Stimulated activated naive B cell treated with anti-CD40 and anti-IgM and Interleukin-4, amounts not matched to agents 10 μg/mL and 1 μg/mL and 100 μg/mL, for 72 hours (primary cell): ENCODE data around the gene KLF8.
"Not testable (repeated sequence)": the region's sequence is repeated elsewhere in the genome, so short reads cannot be mapped to it uniquely, and the experiment has no call there.

Experiments used
- ATAC-seq, 2 donors: fragments of 150-1000 bp; cut with Tn5 transposase; replicated peaks; 2 replicates each; pipeline ENCODE4 v1.10.0; 2021; ENCODE audit warnings: moderate library complexity in 1 of 2
- DNase-seq: peaks from one replicate; pipeline ENCODE4 v3.0.0; 2021
- H3K27ac Mint-ChIP-seq: one replicate; pipeline ENCODE4 v1.8.0; 2022; ENCODE audit warnings: mild to moderate bottlenecking, mixed read lengths
- H3K27me3 Mint-ChIP-seq, 2 donors: one replicate each; pipeline ENCODE4 v1.8.0; 2022; ENCODE audit warnings: mixed read lengths in 2 of 2
- H3K36me3 Mint-ChIP-seq, 2 donors: one replicate each; pipeline ENCODE4 v1.8.0; 2022; ENCODE audit warnings: mixed read lengths in 2 of 2, mild to moderate bottlenecking in 1 of 2
- H3K4me1 Mint-ChIP-seq, 2 donors: one replicate each; pipeline ENCODE4 v1.8.0; 2022; ENCODE audit warnings: mixed read lengths in 2 of 2, mild to moderate bottlenecking in 1 of 2
- H3K4me3 Mint-ChIP-seq, 2 donors: one replicate each; pipeline ENCODE4 v1.8.0; 2022; ENCODE audit warnings: mild to moderate bottlenecking in 2 of 2, mixed read lengths in 2 of 2, moderate library complexity in 1 of 2
- H3K9me3 Mint-ChIP-seq, 2 donors: one replicate each; pipeline ENCODE4 v1.8.0; 2022; ENCODE audit warnings: mixed read lengths in 2 of 2, mild to moderate bottlenecking in 1 of 2

KLF8 gene

GRCh38 chrX:56232221-56233082 is at the start of gene KLF8:
Gene KLF8 (plus strand): TSS chrX:56232356. CDS start chrX:56233335, 979 bp downstream.
- Mint-ChIP-seq H3K27me3 (peaks cover 0 to 6% of the 10 kb centered on the region in 2 donors), H3K4me3 (peak within 1 kb of the TSS; percentile 85 to 93), H3K4me1 (peaks cover 11 to 44% of the 10 kb centered on the region in 2 donors), H3K27ac (peak within 1 kb of the TSS; percentile 9), H3K36me3 (peaks cover 2% of the 10 kb centered on the region in 2 donors), H3K9me3 (no peaks in the 10 kb centered on the region)
- ATAC-seq = peak; percentile 81 to 85
- peak; percentile 23 for DNase-seq

DNA sequence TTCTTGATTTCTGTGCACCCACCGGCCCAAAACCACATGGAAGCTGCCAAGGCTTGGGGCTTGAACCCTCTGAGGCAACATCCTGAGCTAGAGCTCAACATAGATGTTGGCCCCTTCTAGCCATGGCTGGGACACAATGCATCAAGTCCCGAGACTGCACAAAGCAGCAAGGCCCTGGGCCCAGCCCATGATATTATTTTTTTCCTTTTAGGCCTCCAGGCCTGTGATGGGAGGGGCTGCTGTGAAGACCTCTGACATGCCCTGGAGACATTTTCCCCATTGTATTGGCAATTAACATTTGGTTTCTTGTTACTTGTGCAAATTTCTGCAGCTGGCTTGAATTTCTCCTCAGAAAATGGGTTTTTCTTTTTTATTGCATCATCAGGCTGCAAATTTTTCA is 25.2 kb upstream of the KLF8 start:
- H3K4me3 Mint-ChIP-seq, DNase-seq, ATAC-seq, H3K27me3 Mint-ChIP-seq, H3K27ac Mint-ChIP-seq: not testable (repeated sequence)
- peaks cover 2 to 13% of the 10 kb centered on the region in 2 donors for H3K4me1 Mint-ChIP-seq
- H3K36me3 Mint-ChIP-seq = peaks cover 13 to 19% of the 10 kb centered on the region in 2 donors
- peaks cover 10 to 24% of the 10 kb centered on the region in 2 donors for H3K9me3 Mint-ChIP-seq

DNA sequence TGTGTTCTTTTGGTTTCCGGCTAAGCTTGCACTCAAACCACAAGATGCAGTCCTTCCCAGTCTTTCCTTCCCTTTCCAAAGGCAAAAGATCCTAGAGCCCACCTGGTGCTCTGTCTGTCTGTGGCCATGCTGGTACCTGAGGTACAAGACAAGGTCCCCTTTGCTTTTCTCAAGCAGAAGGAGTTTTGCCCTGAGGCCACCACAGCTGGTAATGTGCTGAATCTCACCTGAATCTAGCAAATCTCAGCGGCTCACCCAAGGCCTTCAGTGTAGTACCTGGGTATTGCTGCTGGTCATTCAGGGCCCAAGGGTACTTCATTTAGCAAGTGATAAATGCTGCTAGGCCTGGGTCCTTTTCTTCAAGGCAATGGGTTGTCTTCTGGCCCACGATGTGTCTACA is 20.5 kb upstream of the KLF8 start:
- Mint-ChIP-seq H3K36me3 (peaks cover 1 to 5% of the 10 kb centered on the region in 2 donors), H3K4me3 (no peak overlapping the region), H3K27ac (no peak overlapping the region), H3K9me3 (no peaks in the 10 kb centered on the region), H3K4me1 (no peaks in the 10 kb centered on the region), H3K27me3 (peaks cover 0 to 2% of the 10 kb centered on the region in 2 donors)
- DNase-seq = no peak
- no peak for ATAC-seq

- DNase-seq (no peak), ATAC-seq (no peak)
- Mint-ChIP-seq H3K36me3 (no peaks in the 10 kb centered on the region), H3K4me1 (no peaks in the 10 kb centered on the region), H3K27ac (no peak overlapping the region), H3K27me3 (peaks cover 0 to 4% of the 10 kb centered on the region in 2 donors), H3K9me3 (no peaks in the 10 kb centered on the region), H3K4me3 (no peak overlapping the region)
Measured at GRCh38 chrX:56216332-56216731, 15.8 kb upstream of the KLF8 start.

- no peak overlapping the region for H3K27ac Mint-ChIP-seq
- no peak overlapping the region for H3K4me3 Mint-ChIP-seq
- H3K36me3 Mint-ChIP-seq = peaks cover 2 to 3% of the 10 kb centered on the region in 2 donors
- peaks cover 0 to 4% of the 10 kb centered on the region in 2 donors for H3K27me3 Mint-ChIP-seq
- H3K4me1 Mint-ChIP-seq = no peaks in the 10 kb centered on the region
- ATAC-seq = no peak
- H3K9me3 Mint-ChIP-seq = peaks cover 0 to 1% of the 10 kb centered on the region in 2 donors
- no peak for DNase-seq
Measured at GRCh38 chrX:56219700-56220099, 12.5 kb upstream of the KLF8 start.

GRCh38 chrX:56221101-56221500 is 11.1 kb upstream of the KLF8 start:
- ATAC-seq (no peak), DNase-seq (no peak)
- Mint-ChIP-seq H3K27me3 (peaks cover 0 to 4% of the 10 kb centered on the region in 2 donors), H3K9me3 (peaks cover 0 to 1% of the 10 kb centered on the region in 2 donors), H3K4me1 (no peaks in the 10 kb centered on the region), H3K36me3 (peaks cover 2 to 3% of the 10 kb centered on the region in 2 donors), H3K27ac (no peak overlapping the region), H3K4me3 (no peak overlapping the region)

DNA sequence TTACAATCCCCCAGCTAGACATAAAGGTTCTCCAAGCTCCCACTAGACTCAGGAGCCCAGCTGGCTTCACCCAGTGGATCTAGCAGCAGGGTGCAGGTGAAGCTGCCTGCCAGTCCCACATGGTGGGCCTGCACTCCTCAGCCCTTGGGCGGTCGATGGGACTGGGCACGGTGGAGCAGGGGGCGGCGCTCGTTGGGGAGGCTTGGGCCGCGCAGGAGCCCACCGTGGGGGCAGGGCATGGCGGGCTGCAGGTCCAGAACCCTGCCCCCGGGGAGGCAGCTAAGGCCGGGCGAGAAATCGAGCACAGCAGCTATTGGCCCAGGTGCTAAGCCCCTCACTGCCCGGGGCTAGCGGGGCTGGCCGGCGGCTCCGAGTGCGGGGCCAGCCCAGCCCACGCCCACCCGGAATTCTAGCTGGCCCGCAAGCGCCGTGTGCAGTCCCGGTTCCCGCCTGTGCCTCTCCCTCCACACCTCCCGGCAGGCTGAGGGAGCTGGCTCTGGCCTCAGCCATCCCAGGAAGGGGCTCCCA is 9.6 kb upstream of the KLF8 start:
- no peaks in the 10 kb centered on the region for H3K27me3 Mint-ChIP-seq
- peaks cover 0 to 1% of the 10 kb centered on the region in 2 donors for H3K9me3 Mint-ChIP-seq

GRCh38 chrX:56226980-56227379 is 5.2 kb upstream of the KLF8 start:
- H3K9me3 Mint-ChIP-seq = no peaks in the 10 kb centered on the region
- no peak overlapping the region for H3K4me3 Mint-ChIP-seq
- ATAC-seq = peak; percentile 50 to 60
- peaks cover 0 to 6% of the 10 kb centered on the region in 2 donors for H3K27me3 Mint-ChIP-seq
- no peak for DNase-seq
- H3K36me3 Mint-ChIP-seq = peaks cover 0 to under 1% of the 10 kb centered on the region in 2 donors
- H3K4me1 Mint-ChIP-seq = peaks cover 0 to 7% of the 10 kb centered on the region in 2 donors
- H3K27ac Mint-ChIP-seq = no peak overlapping the region

More for the DNA sequence above, 9.6 kb upstream of the KLF8 start:
- no peaks in the 10 kb centered on the region for H3K4me1 Mint-ChIP-seq
- DNase-seq (no peak), ATAC-seq (no peak)
- H3K36me3 Mint-ChIP-seq = peaks cover 2 to 3% of the 10 kb centered on the region in 2 donors
- no peak overlapping the region for H3K27ac Mint-ChIP-seq
- no peak overlapping the region for H3K4me3 Mint-ChIP-seq

DNA sequence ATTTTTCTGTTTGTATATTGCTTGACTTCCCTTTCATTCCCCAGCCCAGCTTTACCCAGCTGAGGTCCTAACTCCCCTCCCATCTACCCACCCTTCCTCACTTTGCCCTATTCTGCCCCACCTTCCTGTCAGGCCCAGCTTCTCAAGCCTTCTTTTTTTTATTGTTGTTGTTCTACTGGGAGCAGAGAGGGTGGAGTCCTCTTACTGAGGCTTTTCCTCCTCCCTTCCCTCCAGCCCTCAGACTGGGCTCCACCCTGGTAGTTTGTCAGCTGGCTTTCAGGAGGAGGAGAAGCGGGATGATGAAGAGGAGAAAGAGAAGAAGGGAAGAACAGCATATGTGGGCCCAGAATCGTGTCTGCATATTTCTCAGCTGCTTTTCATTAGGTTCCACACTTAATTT is 3.2 kb upstream of the KLF8 start:
- Mint-ChIP-seq H3K4me3 (no peak overlapping the region), H3K36me3 (no peaks in the 10 kb centered on the region), H3K27me3 (peaks cover 0 to 6% of the 10 kb centered on the region in 2 donors), H3K4me1 (peaks cover 6 to 25% of the 10 kb centered on the region in 2 donors), H3K9me3 (no peaks in the 10 kb centered on the region), H3K27ac (no peak overlapping the region)
- ATAC-seq = no peak
- DNase-seq = no peak

- Mint-ChIP-seq H3K36me3 (peaks cover 2% of the 10 kb centered on the region in 2 donors), H3K4me3 (peak overlapping the region in 1 of 2 donors; percentile 93), H3K4me1 (peaks cover 11 to 44% of the 10 kb centered on the region in 2 donors), H3K27me3 (peaks cover 0 to 6% of the 10 kb centered on the region in 2 donors), H3K27ac (no peak overlapping the region), H3K9me3 (no peaks in the 10 kb centered on the region)
- DNase-seq (no peak), ATAC-seq (no peak)
Measured at GRCh38 chrX:56231537-56232090, 542 bp upstream of the KLF8 start.

DNA sequence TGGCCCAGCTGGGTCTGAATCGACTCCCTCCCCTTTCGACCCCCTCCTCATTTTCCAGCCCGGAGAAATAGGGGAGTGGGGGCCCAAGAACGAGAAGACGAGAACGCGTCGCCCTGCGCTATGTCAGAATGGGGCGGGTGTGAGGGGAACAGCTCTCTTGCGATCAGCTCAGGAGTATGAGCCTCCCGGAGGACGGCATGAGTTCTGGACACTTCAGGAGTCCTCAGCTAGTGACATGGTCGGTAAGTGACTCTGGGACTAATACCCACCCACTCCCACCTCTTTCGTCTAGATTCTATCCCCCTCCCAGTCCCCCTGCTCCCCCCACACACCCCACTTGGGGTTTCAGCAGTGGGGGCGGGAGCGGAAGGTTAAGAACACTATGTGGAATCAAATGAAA is 944 bp downstream of the KLF8 start:
- no peak for DNase-seq
- peak; percentile 37 for ATAC-seq
- H3K27ac Mint-ChIP-seq = no peak overlapping the region
- peaks cover 11 to 44% of the 10 kb centered on the region in 2 donors for H3K4me1 Mint-ChIP-seq
- peaks cover 0 to 6% of the 10 kb centered on the region in 2 donors for H3K27me3 Mint-ChIP-seq
- H3K36me3 Mint-ChIP-seq = peaks cover 2% of the 10 kb centered on the region in 2 donors
- H3K4me3 Mint-ChIP-seq = peak overlapping the region; percentile 85 to 93
- H3K9me3 Mint-ChIP-seq = no peaks in the 10 kb centered on the region

GRCh38 chrX:56233682-56234081 is 1.5 kb downstream of the KLF8 start:
- Mint-ChIP-seq H3K9me3 (no peaks in the 10 kb centered on the region), H3K27ac (no peak overlapping the region), H3K27me3 (peaks cover 0 to 6% of the 10 kb centered on the region in 2 donors), H3K36me3 (peaks cover 2% of the 10 kb centered on the region in 2 donors), H3K4me3 (peak overlapping the region; percentile 85 to 93), H3K4me1 (peaks cover 11 to 44% of the 10 kb centered on the region in 2 donors)
- ATAC-seq = peak; percentile 82 to 85
- DNase-seq = peak; percentile 36

- no peaks in the 10 kb centered on the region for H3K27me3 Mint-ChIP-seq
- H3K9me3 Mint-ChIP-seq = no peaks in the 10 kb centered on the region
- peaks cover 5 to 7% of the 10 kb centered on the region in 2 donors for H3K36me3 Mint-ChIP-seq
- no peak overlapping the region for H3K4me3 Mint-ChIP-seq
- H3K27ac Mint-ChIP-seq = no peak overlapping the region
- peak; percentile 34 for DNase-seq
- H3K4me1 Mint-ChIP-seq = peaks cover 11 to 14% of the 10 kb centered on the region in 2 donors
- peak; percentile 71 for ATAC-seq
Measured at GRCh38 chrX:56248492-56248891, 16.3 kb downstream of the KLF8 start.

GRCh38 chrX:56253832-56254703 is 21.9 kb downstream of the KLF8 start:
- Mint-ChIP-seq H3K27me3 (peaks cover 0 to 5% of the 10 kb centered on the region in 2 donors), H3K4me3 (no peak overlapping the region), H3K36me3 (peaks cover 10 to 12% of the 10 kb centered on the region in 2 donors), H3K4me1 (peaks cover 3 to 9% of the 10 kb centered on the region in 2 donors), H3K27ac (no peak overlapping the region), H3K9me3 (no peaks in the 10 kb centered on the region)
- ATAC-seq (no peak), DNase-seq (no peak)
